DND-41 (cell line): ENCODE results near the gene FOXRED2.

Experiments
- CTCF ChIP-seq: IDR thresholded peaks from 2 replicates; pipeline ENCODE4 v1.5.1; 2012; ENCODE audit warnings: borderline replicate concordance, low read length, moderate library complexity, mild to moderate bottlenecking; ENCODE audit not compliant: poor library complexity, severe bottlenecking; ENCODE audit errors: extremely low read depth
- EZH2 ChIP-seq: IDR thresholded peaks from 3 replicates; pipeline ENCODE4 v1.6.1; 2012; ENCODE audit warnings: borderline replicate concordance, low read depth, mild to moderate bottlenecking, moderate library complexity, low read length, inconsistent platforms; ENCODE audit not compliant: severe bottlenecking

DNA sequence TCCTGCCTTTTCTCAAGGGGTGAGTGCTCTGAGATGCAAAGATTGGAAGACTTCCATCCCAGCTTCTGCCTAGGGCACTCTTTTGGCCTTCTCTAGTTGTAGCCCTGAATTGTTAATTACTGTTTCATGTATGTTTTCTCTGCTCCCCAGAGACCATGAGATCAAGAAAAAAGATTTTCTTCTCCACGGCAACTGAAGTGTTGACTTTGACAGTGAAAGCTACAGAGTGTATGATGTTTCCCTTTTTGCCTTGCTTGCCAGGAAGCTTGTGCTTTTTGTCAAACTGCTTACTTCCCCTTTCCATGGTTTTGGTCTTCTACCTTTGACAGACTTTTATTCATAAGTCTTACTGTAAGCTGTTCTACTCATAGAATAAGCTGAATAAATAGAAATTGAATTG, 45.4 kb upstream of the FOXRED2 start:
- TF ChIP-seq EZH2 (no peak), CTCF (no peak)
